Ascending aorta (tissue), 2 donors: ENCODE results near the gene LGALS4. TPM values are rescaled to one million over a fixed set of nuclear protein-coding genes. Genes with fewer than 3 reads are reported as not detected.
"Not testable (repeated sequence)": the region's sequence is repeated elsewhere in the genome, so short reads cannot be mapped to it uniquely, and the experiment has no call there.

Experiments used
- DNase-seq, 2 donors: peaks; one replicate each; pipeline ENCODE4 v3.0.0-alpha.2; 2019; ENCODE audit warnings: low spot score in 2 of 2
- H3K27ac ChIP-seq, 2 donors: fragments of 200-600 bp; sonication (generic); one replicate each; pipeline ENCODE4 v1.5.1; 2016 to 2017; ENCODE audit warnings: mild to moderate bottlenecking in 1 of 2
- H3K27me3 ChIP-seq: fragments of 200-600 bp; sonication (generic); one replicate; pipeline ENCODE4 v1.5.1; 2017
- H3K36me3 ChIP-seq, 2 donors: fragments of 200-600 bp; sonication (generic); one replicate each; pipeline ENCODE4 v1.5.1; 2016
- H3K4me1 ChIP-seq, 2 donors: fragments of 200-600 bp; sonication (generic); one replicate each; pipeline ENCODE4 v1.5.1; 2016 to 2017; ENCODE audit warnings: mild to moderate bottlenecking in 1 of 2
- H3K4me3 ChIP-seq, 2 donors: fragments of 200-600 bp; sonication (generic); one replicate each; pipeline ENCODE4 v1.5.1; 2016 to 2017; ENCODE audit warnings: mild to moderate bottlenecking in 1 of 2
- H3K9me3 ChIP-seq, 2 donors: fragments of 200-600 bp; sonication (generic); one replicate each; pipeline ENCODE4 v1.5.1; 2016
- CTCF ChIP-seq, 3 experiments: fragments of 200-600 bp in 2 of 3; fragments of 450-650 bp in 1 of 3; sonication (generic) in 2 of 3; IDR thresholded peaks; one replicate each; pipeline ENCODE4 v1.5.1; 2016 to 2019; ENCODE audit warnings: antibody characterized with exemption in 3 of 3, mild to moderate bottlenecking in 1 of 3, moderate library complexity in 1 of 3
- intact Hi-C: fragments of 100-400 bp; cut with DNase I; formaldehyde crosslinking; loops from one replicate; pipeline ENCODE4 v1.15.1; 2023
- total RNA-seq: library from RNA; depleted of rRNA; stranded (reverse); fragments of >200 nt; gene quantifications from one replicate; pipeline ENCODE4 v1.1.0, GENCODE V29; 2016

LGALS4 gene
- total RNA-seq, 1 donor from 2014 or later = not detected

GRCh38 chr19:38805180-38805579, 7.6 kb downstream of the LGALS4 start:
- Histone ChIP-seq H3K36me3 (no peaks in the 10 kb centered on the region), H3K9me3 (no peaks in the 10 kb centered on the region), H3K27me3 (no peaks in the 10 kb centered on the region), H3K4me1 (no peaks in the 10 kb centered on the region), H3K27ac (no peak overlapping the region), H3K4me3 (no peak overlapping the region)
- intact Hi-C loops = no loop called here
- DNase-seq = no peak
- no peak for TF ChIP-seq CTCF (IDR thresholded peaks at IDR 0.05)

GRCh38 chr19:38803543-38803942, 9.2 kb downstream of the LGALS4 start:
- no peaks in the 10 kb centered on the region for H3K27me3 ChIP-seq
- H3K36me3 ChIP-seq = no peaks in the 10 kb centered on the region
- no peak for TF ChIP-seq CTCF (IDR thresholded peaks at IDR 0.05)
- H3K27ac ChIP-seq = no peak overlapping the region
- no peak overlapping the region for H3K4me3 ChIP-seq
- DNase-seq = no peak
- H3K4me1 ChIP-seq = no peaks in the 10 kb centered on the region
- intact Hi-C loops = no loop called here
- no peaks in the 10 kb centered on the region for H3K9me3 ChIP-seq

- H3K36me3 ChIP-seq = no peaks in the 10 kb centered on the region
- intact Hi-C loops = no loop called here
- no peaks in the 10 kb centered on the region for H3K4me1 ChIP-seq
- DNase-seq = no peak
- no peak for TF ChIP-seq CTCF (IDR thresholded peaks at IDR 0.05)
- H3K9me3 ChIP-seq = no peaks in the 10 kb centered on the region
- no peak overlapping the region for H3K4me3 ChIP-seq
- H3K27me3 ChIP-seq = no peaks in the 10 kb centered on the region
- no peak overlapping the region for H3K27ac ChIP-seq
Observed at GRCh38 chr19:38801359-38802095, 11.2 kb downstream of the LGALS4 start.

GRCh38 chr19:38800577-38801347, 12.0 kb downstream of the LGALS4 start:
- Histone ChIP-seq H3K9me3 (no peaks in the 10 kb centered on the region), H3K27me3 (no peaks in the 10 kb centered on the region), H3K27ac (no peak overlapping the region), H3K4me3 (no peak overlapping the region), H3K4me1 (no peaks in the 10 kb centered on the region), H3K36me3 (no peaks in the 10 kb centered on the region)
- intact Hi-C loops = no loop called here
- DNase-seq = no peak
- no peak for TF ChIP-seq CTCF (IDR thresholded peaks at IDR 0.05)

- intact Hi-C loops = no loop called here
- no peak for DNase-seq
- Histone ChIP-seq H3K36me3 (no peaks in the 10 kb centered on the region), H3K27ac (no peak overlapping the region), H3K4me1 (no peaks in the 10 kb centered on the region), H3K4me3 (no peak overlapping the region), H3K9me3 (no peaks in the 10 kb centered on the region), H3K27me3 (no peaks in the 10 kb centered on the region)
- TF ChIP-seq CTCF (IDR thresholded peaks at IDR 0.05) = no peak
Observed at GRCh38 chr19:38799104-38799503, 13.6 kb downstream of the LGALS4 start.

- H3K9me3 ChIP-seq, H3K27ac ChIP-seq, H3K27me3 ChIP-seq, DNase-seq, intact Hi-C loops, H3K4me3 ChIP-seq, H3K4me1 ChIP-seq, H3K36me3 ChIP-seq: not testable (repeated sequence)
Observed at GRCh38 chr19:38797781-38798180, 15.0 kb downstream of the LGALS4 start.
